K562 (cell line): ENCODE results near the gene RNF114. TPM values are rescaled to one million over a fixed set of nuclear protein-coding genes. Genes with fewer than 3 reads are reported as not detected.
A peak's percentile ranks its signal among the peaks of the same experiment; 100 is the strongest.

ENCODE experiments used
- AFF4 ChIP-seq: sonication (generic); formaldehyde crosslinking; IDR thresholded peaks from 2 replicates; pipeline ENCODE4 v1.8.0; 2023; ENCODE audit warnings: mild to moderate bottlenecking, missing genetic modification reagents
- E2F4 ChIP-seq: sonication (generic); formaldehyde crosslinking; IDR thresholded peaks from 2 replicates; pipeline ENCODE4 v1.8.0; 2022; ENCODE audit warnings: mild to moderate bottlenecking, low read depth, missing genetic modification reagents
- HMG20B ChIP-seq: fragments of 250-450 bp; sonication (Bioruptor Pico); IDR thresholded peaks from 2 replicates; pipeline ENCODE4 v1.5.0; 2021; ENCODE audit warnings: mild to moderate bottlenecking
- JUND ChIP-seq, 2 experiments: IDR thresholded peaks; 2 replicates in 1 of 2; 3 replicates in 1 of 2; pipeline ENCODE4 v1.6.1; 2011; ENCODE audit warnings: borderline replicate concordance in 2 of 2, low read depth in 2 of 2, low read length in 2 of 2, improper control_type of control experiment in 1 of 2, missing biosample characterization in 1 of 2, missing genetic modification characterization in 1 of 2, missing genetic modification reagents in 1 of 2
- LEF1 ChIP-seq: fragments of 450-650 bp; IDR thresholded peaks from 2 replicates; pipeline ENCODE4 v1.6.1; 2016; ENCODE audit warnings: mild to moderate bottlenecking
- MCM2 ChIP-seq: fragments of 450-650 bp; IDR thresholded peaks from 2 replicates; pipeline ENCODE4 v1.6.1; 2017; ENCODE audit warnings: low read depth, mild to moderate bottlenecking
- PTBP1 ChIP-seq: fragments of 200-400 bp; formaldehyde crosslinking; IDR thresholded peaks from 2 replicates; pipeline ENCODE4 v1.6.1; 2017; ENCODE audit warnings: low read depth, low read length
- SIN3A ChIP-seq, 2 experiments: fragments of 150-350 bp in 1 of 2; IDR thresholded peaks; 2 replicates each; pipeline ENCODE4 v1.6.1; 2011 to 2016; ENCODE audit warnings: borderline replicate concordance in 2 of 2, low read depth in 2 of 2, low read length in 2 of 2, mild to moderate bottlenecking in 2 of 2, moderate library complexity in 2 of 2; ENCODE audit not compliant: control insufficient read depth in 1 of 2
- polyA plus RNA-seq, 8 experiments: library from polyadenylated mRNA; depleted of rRNA in 4 of 8; stranded (reverse) in 5 of 8; unstranded in 3 of 8; fragments of >200 nt; fragmentation: Nextera tagmentation in 2 of 8; fragmentation: Illumina TruSeq in 1 of 8; extraction: Ambion mirVana in 2 of 8; extraction: Trizol in 1 of 8; gene quantifications; 2 replicates each; pipeline versions ENCODE4 v1.2.1 to v1.2.3, GENCODE V29; 2011 to 2014; ENCODE audit warnings: inconsistent platforms in 1 of 8, missing spikeins in 1 of 8
- total RNA-seq, 7 experiments: library from RNA; depleted of rRNA in 6 of 7; stranded (reverse); fragments of >200 nt in 6 of 7; fragmentation: Illumina TruSeq in 2 of 7; extraction: Trizol in 2 of 7; gene quantifications; 2 replicates each; pipeline versions ENCODE4 v1.2.1 to v1.2.3, GENCODE V29; 2011 to 2021; ENCODE audit warnings: low replicate concordance in 1 of 7
- TF ChIP-seq, protein P1 (sequence below): fragments of 200-600 bp; sonication (generic); IDR thresholded peaks from one replicate; pipeline ENCODE4 v1.6.1; 2012; ENCODE audit warnings: mild to moderate bottlenecking, low read depth, low read length, inconsistent platforms

RNF114 gene
- total and polyA plus RNA-seq, 9 of the 15 experiments (the other 6 are each of a cell fraction or from before 2014, with no cell fraction given): 38.6 to 111 (median 62.6) TPM

- TF ChIP-seq, protein P1, sequence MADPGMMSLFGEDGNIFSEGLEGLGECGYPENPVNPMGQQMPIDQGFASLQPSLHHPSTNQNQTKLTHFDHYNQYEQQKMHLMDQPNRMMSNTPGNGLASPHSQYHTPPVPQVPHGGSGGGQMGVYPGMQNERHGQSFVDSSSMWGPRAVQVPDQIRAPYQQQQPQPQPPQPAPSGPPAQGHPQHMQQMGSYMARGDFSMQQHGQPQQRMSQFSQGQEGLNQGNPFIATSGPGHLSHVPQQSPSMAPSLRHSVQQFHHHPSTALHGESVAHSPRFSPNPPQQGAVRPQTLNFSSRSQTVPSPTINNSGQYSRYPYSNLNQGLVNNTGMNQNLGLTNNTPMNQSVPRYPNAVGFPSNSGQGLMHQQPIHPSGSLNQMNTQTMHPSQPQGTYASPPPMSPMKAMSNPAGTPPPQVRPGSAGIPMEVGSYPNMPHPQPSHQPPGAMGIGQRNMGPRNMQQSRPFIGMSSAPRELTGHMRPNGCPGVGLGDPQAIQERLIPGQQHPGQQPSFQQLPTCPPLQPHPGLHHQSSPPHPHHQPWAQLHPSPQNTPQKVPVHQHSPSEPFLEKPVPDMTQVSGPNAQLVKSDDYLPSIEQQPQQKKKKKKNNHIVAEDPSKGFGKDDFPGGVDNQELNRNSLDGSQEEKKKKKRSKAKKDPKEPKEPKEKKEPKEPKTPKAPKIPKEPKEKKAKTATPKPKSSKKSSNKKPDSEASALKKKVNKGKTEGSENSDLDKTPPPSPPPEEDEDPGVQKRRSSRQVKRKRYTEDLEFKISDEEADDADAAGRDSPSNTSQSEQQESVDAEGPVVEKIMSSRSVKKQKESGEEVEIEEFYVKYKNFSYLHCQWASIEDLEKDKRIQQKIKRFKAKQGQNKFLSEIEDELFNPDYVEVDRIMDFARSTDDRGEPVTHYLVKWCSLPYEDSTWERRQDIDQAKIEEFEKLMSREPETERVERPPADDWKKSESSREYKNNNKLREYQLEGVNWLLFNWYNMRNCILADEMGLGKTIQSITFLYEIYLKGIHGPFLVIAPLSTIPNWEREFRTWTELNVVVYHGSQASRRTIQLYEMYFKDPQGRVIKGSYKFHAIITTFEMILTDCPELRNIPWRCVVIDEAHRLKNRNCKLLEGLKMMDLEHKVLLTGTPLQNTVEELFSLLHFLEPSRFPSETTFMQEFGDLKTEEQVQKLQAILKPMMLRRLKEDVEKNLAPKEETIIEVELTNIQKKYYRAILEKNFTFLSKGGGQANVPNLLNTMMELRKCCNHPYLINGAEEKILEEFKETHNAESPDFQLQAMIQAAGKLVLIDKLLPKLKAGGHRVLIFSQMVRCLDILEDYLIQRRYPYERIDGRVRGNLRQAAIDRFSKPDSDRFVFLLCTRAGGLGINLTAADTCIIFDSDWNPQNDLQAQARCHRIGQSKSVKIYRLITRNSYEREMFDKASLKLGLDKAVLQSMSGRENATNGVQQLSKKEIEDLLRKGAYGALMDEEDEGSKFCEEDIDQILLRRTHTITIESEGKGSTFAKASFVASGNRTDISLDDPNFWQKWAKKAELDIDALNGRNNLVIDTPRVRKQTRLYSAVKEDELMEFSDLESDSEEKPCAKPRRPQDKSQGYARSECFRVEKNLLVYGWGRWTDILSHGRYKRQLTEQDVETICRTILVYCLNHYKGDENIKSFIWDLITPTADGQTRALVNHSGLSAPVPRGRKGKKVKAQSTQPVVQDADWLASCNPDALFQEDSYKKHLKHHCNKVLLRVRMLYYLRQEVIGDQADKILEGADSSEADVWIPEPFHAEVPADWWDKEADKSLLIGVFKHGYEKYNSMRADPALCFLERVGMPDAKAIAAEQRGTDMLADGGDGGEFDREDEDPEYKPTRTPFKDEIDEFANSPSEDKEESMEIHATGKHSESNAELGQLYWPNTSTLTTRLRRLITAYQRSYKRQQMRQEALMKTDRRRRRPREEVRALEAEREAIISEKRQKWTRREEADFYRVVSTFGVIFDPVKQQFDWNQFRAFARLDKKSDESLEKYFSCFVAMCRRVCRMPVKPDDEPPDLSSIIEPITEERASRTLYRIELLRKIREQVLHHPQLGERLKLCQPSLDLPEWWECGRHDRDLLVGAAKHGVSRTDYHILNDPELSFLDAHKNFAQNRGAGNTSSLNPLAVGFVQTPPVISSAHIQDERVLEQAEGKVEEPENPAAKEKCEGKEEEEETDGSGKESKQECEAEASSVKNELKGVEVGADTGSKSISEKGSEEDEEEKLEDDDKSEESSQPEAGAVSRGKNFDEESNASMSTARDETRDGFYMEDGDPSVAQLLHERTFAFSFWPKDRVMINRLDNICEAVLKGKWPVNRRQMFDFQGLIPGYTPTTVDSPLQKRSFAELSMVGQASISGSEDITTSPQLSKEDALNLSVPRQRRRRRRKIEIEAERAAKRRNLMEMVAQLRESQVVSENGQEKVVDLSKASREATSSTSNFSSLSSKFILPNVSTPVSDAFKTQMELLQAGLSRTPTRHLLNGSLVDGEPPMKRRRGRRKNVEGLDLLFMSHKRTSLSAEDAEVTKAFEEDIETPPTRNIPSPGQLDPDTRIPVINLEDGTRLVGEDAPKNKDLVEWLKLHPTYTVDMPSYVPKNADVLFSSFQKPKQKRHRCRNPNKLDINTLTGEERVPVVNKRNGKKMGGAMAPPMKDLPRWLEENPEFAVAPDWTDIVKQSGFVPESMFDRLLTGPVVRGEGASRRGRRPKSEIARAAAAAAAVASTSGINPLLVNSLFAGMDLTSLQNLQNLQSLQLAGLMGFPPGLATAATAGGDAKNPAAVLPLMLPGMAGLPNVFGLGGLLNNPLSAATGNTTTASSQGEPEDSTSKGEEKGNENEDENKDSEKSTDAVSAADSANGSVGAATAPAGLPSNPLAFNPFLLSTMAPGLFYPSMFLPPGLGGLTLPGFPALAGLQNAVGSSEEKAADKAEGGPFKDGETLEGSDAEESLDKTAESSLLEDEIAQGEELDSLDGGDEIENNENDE: no peak
- TF ChIP-seq JUND (IDR thresholded peaks at IDR 0.05; ENCODE audit: borderline replicate concordance, low read depth, low read length) (no peak), JUND (tag; IDR thresholded peaks at IDR 0.05; ENCODE audit: borderline replicate concordance, low read depth, low read length) (0 out of 3 replicates have a peak, but pooled peaks have one; percentile 47), AFF4 (no peak), LEF1 (no peak), HMG20B (no peak), SIN3A (IDR thresholded peaks at IDR 0.05; ENCODE audit: borderline replicate concordance in 2 of 2, control insufficient read depth in 1 of 2, low read depth in 2 of 2, low read length in 2 of 2) (0 out of 4 replicates have a peak, but pooled peaks of 1 of the 2 experiments have one; percentile 6), PTBP1 (peak; percentile 83), E2F4 (CRISPR knock-in tag) (no peak), MCM2 (no peak)
Measured at GRCh38 chr20:49987015-49987867, 51.0 kb downstream of the RNF114 start (continued).
